A549 treated with AZD2906 at 1 μM for 4 hours (cell line): Measurements from ENCODE around the gene SOWAHD. TPM values are rescaled to one million over a fixed set of nuclear protein-coding genes. Genes with fewer than 3 reads are reported as not detected.

Source experiments
- total RNA-seq: library from RNA; stranded (reverse); fragments of 200-300 nt; extraction: Qiagen RNA extraction; gene quantifications from 5 replicates; pipeline ENCODE4 v1.2.3, GENCODE V29; 2022

The SOWAHD gene
- total RNA-seq: 0.06 to 0.18 TPM (median 0.13 TPM) in 4 of 5 replicates, not detected in the other

DNA sequence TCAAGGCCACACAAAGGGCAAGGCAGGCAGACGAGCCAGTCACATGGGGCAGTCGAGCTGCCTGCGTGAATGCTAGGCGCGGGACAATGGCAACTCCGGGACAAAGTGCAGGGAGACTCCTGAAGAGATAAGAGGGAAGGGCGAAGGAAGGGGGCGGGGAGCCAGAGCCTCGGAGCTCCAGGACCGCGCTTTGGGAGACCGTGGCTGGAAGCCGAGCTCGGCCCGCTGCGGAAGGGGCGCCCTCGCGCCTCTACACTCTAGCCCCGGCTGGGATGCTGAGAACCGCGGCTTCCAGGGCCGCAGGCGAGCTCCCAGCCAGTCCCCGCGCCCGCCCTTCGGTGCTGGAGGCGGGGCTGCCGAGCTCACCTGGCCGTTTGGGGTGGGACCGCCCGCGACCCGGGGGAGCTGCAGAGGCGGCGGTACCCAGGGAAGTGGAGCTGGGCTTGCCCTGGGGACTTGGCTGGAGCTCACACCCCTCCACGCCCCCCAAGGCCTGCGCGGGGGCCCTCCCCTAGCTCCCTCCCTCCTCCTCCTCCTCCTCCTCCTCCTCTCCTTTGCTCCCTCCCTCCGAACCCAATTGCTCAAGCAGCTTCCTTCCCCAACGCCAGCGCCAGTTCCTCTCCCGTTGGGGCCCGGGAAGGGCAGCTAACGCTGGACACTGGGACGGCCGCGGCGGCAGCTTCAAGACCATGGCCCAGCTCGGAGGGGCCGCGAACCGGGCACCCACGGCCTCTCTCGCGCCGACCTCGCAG is at the start of gene SOWAHD:
Gene SOWAHD (plus strand): TSS at position 610 of the 752 bp plus-strand sequence. CDS start 80 bp downstream, at position 690.

GRCh38 chrX:119791437-119792231 is 33.2 kb downstream of the SOWAHD start, which contains the start of gene RPL39:
Gene RPL39 (minus strand): TSS chrX:119791630. CDS start chrX:119791576, 54 bp downstream.

Other genes with a start within 250 kb of the SOWAHD start
- 27.0 to 35.3 TPM (median 29.7 TPM) in 5 replicates for gene STEEP1, start 193.2 kb upstream of the SOWAHD start, total RNA-seq
- 137 to 153 TPM (median 141 TPM) in 5 replicates for gene UBE2A, start 184.0 kb upstream of the SOWAHD start, total RNA-seq
- 16.4 to 18.3 TPM (median 16.7 TPM) in 5 replicates for gene NKRF, start 152.2 kb upstream of the SOWAHD start, total RNA-seq
- 9.2 to 11.3 TPM (median 10.7 TPM) in 5 replicates for gene SEPTIN6, start 65.4 kb upstream of the SOWAHD start, total RNA-seq
- 3,440 to 4,395 TPM (median 3,536 TPM) in 5 replicates for gene RPL39, start 33.0 kb downstream of the SOWAHD start, total RNA-seq
- 15.9 to 22.0 TPM (median 16.7 TPM) in 5 replicates for gene UPF3B, start 94.4 kb downstream of the SOWAHD start, total RNA-seq
- 29.8 to 32.3 TPM (median 31.0 TPM) in 5 replicates for gene RNF113A, start 113.1 kb downstream of the SOWAHD start, total RNA-seq
- 220 to 295 TPM (median 248 TPM) in 5 replicates for gene NDUFA1, start 113.2 kb downstream of the SOWAHD start, total RNA-seq
- gene AKAP14, start 137.3 kb downstream of the SOWAHD start, total RNA-seq: 0.08 TPM in 1 of 5 replicates, not detected in the others
- 6.8 to 7.8 TPM (median 7.0 TPM) in 5 replicates for gene NKAP, start 185.2 kb downstream of the SOWAHD start, total RNA-seq